GM12878 (cell line): ENCODE measurements around the gene SNAP47. TPM values are rescaled to one million over a fixed set of nuclear protein-coding genes. Genes with fewer than 3 reads are reported as not detected.

Source experiments
- ATF2 ChIP-seq: IDR thresholded peaks from 2 replicates; pipeline ENCODE4 v1.6.1; 2012; ENCODE audit warnings: low read length, inconsistent platforms
- JUND ChIP-seq: IDR thresholded peaks from 2 replicates; pipeline ENCODE4 v1.6.1; 2012; ENCODE audit warnings: low read depth, mild to moderate bottlenecking, low read length, improper control_type of control experiment, moderate library complexity
- MEF2A ChIP-seq: IDR thresholded peaks from 2 replicates; pipeline ENCODE4 v1.6.1; 2011; ENCODE audit warnings: low read depth, mild to moderate bottlenecking, low read length, moderate library complexity; ENCODE audit not compliant: insufficient read depth
- NKRF ChIP-seq: fragments of 450-650 bp; conservative IDR thresholded peaks from 2 replicates; pipeline ENCODE4 v1.6.1; 2017; ENCODE audit warnings: mild to moderate bottlenecking, moderate library complexity
- PAX5 ChIP-seq: IDR thresholded peaks from 2 replicates; pipeline ENCODE4 v1.6.1; 2011; ENCODE audit warnings: low read depth, low read length, borderline replicate concordance
- SIN3A ChIP-seq: IDR thresholded peaks from 2 replicates; pipeline ENCODE4 v1.6.1; 2012; ENCODE audit warnings: low read depth, low read length, improper control_type of control experiment
- TARDBP ChIP-seq: IDR thresholded peaks from 2 replicates; pipeline ENCODE4 v1.6.1; 2016; ENCODE audit warnings: borderline replicate concordance
- TCF7 ChIP-seq: IDR thresholded peaks from 2 replicates; pipeline ENCODE4 v1.6.1; 2014; ENCODE audit warnings: antibody characterized with exemption, borderline replicate concordance
- ZNF592 ChIP-seq: fragments of 450-650 bp; IDR thresholded peaks from 2 replicates; pipeline ENCODE4 v1.6.1; 2017; ENCODE audit warnings: mild to moderate bottlenecking, moderate library complexity
- polyA plus RNA-seq, 11 experiments: library from polyadenylated mRNA; depleted of rRNA in 4 of 11; unstranded in 6 of 11; stranded (reverse) in 5 of 11; fragments of >200 nt; fragmentation: Nextera tagmentation in 4 of 11; fragmentation: Illumina TruSeq in 1 of 11; extraction: Ambion mirVana in 4 of 11; extraction: Trizol in 1 of 11; gene quantifications; 1 replicate in 1 of 11; 2 replicates in 10 of 11; pipeline versions ENCODE4 v1.2.1 to v1.2.3, GENCODE V29; 2011 to 2016; ENCODE audit warnings: inconsistent platforms in 2 of 11, missing spikeins in 2 of 11, low read depth in 1 of 11
- total RNA-seq, 4 experiments: library from RNA; depleted of rRNA in 3 of 4; stranded (reverse); fragments of >200 nt in 3 of 4; fragmentation: Illumina TruSeq in 1 of 4; extraction: Trizol in 1 of 4; gene quantifications; 2 replicates each; pipeline versions ENCODE4 v1.2.1 to v1.2.3, GENCODE V29; 2013 to 2021

The SNAP47 gene
- total and polyA plus RNA-seq, 10 of the 15 experiments (the other 5 are each of a cell fraction or from before 2014, with no cell fraction given), result 1.3 to 39.6 (median 25.2) TPM

GRCh38 chr1:227781314-227781930 is 46.2 kb downstream of the SNAP47 start (continued):
- TF ChIP-seq ZNF592, result no peak
- no peak for TF ChIP-seq ATF2
- no peak for TF ChIP-seq JUND
- no peak for TF ChIP-seq PAX5
- TF ChIP-seq NKRF, result no peak
- TF ChIP-seq TARDBP, result no peak
- TF ChIP-seq SIN3A, result no peak
- no peak for TF ChIP-seq TCF7
- no peak for TF ChIP-seq MEF2A
